Spleen (tissue), 11 donors: Measurements from ENCODE around the gene HCFC1. TPM values are rescaled to one million over a fixed set of nuclear protein-coding genes. Genes with fewer than 3 reads are reported as not detected.

ENCODE experiments used
- DNase-seq: peaks from one replicate; pipeline ENCODE4 v3.0.0-alpha.2; 2020
- H3K27ac ChIP-seq, 8 donors: fragments of 200-600 bp; sonication (generic) in 7 of 8; 1 replicate in 4 of 8; 2 replicates in 4 of 8; pipeline versions ENCODE4 v1.5.0 to v1.8.0; 2016 to 2021; ENCODE audit warnings: inconsistent platforms in 4 of 8, mild to moderate bottlenecking in 4 of 8, moderate library complexity in 1 of 8
- H3K27me3 ChIP-seq, 7 donors: fragments of 200-600 bp; sonication (generic) in 6 of 7; replicated peaks in 1 of 7; 1 replicate in 4 of 7; 2 replicates in 3 of 7; pipeline versions ENCODE4 v1.5.0 to v1.8.0; 2016 to 2021; ENCODE audit warnings: inconsistent platforms in 3 of 7, mild to moderate bottlenecking in 1 of 7
- H3K36me3 ChIP-seq, 6 donors: fragments of 200-600 bp; sonication (generic) in 5 of 6; 1 replicate in 4 of 6; 2 replicates in 2 of 6; pipeline versions ENCODE4 v1.5.0 to v1.8.0; 2016 to 2021; ENCODE audit warnings: inconsistent platforms in 2 of 6
- H3K4me1 ChIP-seq, 6 donors: fragments of 200-600 bp; sonication (generic) in 5 of 6; 1 replicate in 3 of 6; 2 replicates in 3 of 6; pipeline versions ENCODE4 v1.5.0 to v1.8.0; 2016 to 2021; ENCODE audit warnings: inconsistent platforms in 3 of 6
- H3K4me3 ChIP-seq, 8 donors: fragments of 200-600 bp; sonication (generic) in 7 of 8; 1 replicate in 4 of 8; 2 replicates in 4 of 8; pipeline versions ENCODE4 v1.5.0 to v1.8.0; 2016 to 2021; ENCODE audit warnings: inconsistent platforms in 4 of 8, mild to moderate bottlenecking in 4 of 8, moderate library complexity in 2 of 8
- H3K9me3 ChIP-seq, 8 donors: fragments of 200-600 bp; sonication (generic) in 7 of 8; 1 replicate in 4 of 8; 2 replicates in 4 of 8; pipeline versions ENCODE4 v1.5.0 to v1.8.0; 2016 to 2021; ENCODE audit warnings: inconsistent platforms in 4 of 8
- POLR2A ChIP-seq, 3 donors: fragments of 450-650 bp; IDR thresholded peaks; one replicate each; pipeline ENCODE4 v1.5.1; 2017; ENCODE audit warnings: antibody characterized with exemption in 3 of 3, mild to moderate bottlenecking in 1 of 3
- POLR2AphosphoS5 ChIP-seq, 3 donors: sonication (generic); formaldehyde crosslinking; IDR thresholded peaks; one replicate each; pipeline ENCODE4 v1.5.1; 2017; ENCODE audit warnings: antibody characterized with exemption in 3 of 3
- WGBS, 5 donors: extraction: QIAGEN DNeasy Blood & Tissue Kit in 3 of 5; methylation state at CpG; one replicate each; pipeline versions ENCODE4 v1.1.5 to v1.1.7; 2013 to 2018; 5-methylcytosine and 5-hydroxymethylcytosine counted together
- intact Hi-C: fragments of 100-400 bp; cut with DNase I; formaldehyde crosslinking; loops from one replicate; pipeline ENCODE4 v1.15.0; 2023; ENCODE audit warnings: low total_unique reads
- polyA plus RNA-seq, 3 donors: library from polyadenylated mRNA; stranded (reverse); fragments of 200-250 nt; gene quantifications; one replicate each; pipeline ENCODE4 v1.2.1, GENCODE V29; 2013
- total RNA-seq, 7 donors: library from RNA; depleted of rRNA in 3 of 7; stranded (reverse); fragments of >200 nt in 3 of 7; fragmentation: NEBNext Ultra II Directional in 4 of 7; extraction: Animal tissue kit (Norgen Biotek cat#: 25700) in 4 of 7; gene quantifications; one replicate each; pipeline versions ENCODE4 v1.1.0 to v1.2.1, GENCODE V29; 2016 to 2021
- TF ChIP-seq, protein P1 (sequence below), 11 experiments: fragments of 200-600 bp in 7 of 11; fragments of 450-650 bp in 4 of 11; sonication (generic) in 4 of 11; IDR thresholded peaks in 8 of 11; conservative IDR thresholded peaks in 3 of 11; 1 replicate in 7 of 11; 2 replicates in 4 of 11; pipeline versions ENCODE4 v1.4.0 to v1.8.0; 2016 to 2021; ENCODE audit warnings: antibody characterized with exemption in 11 of 11, inconsistent platforms in 4 of 11, mild to moderate bottlenecking in 1 of 11
- donor health status: healthy with polysubstance abuse.
- donor health status: DM: no; HTN: no; CAD: no; lungs with moderate emphysema.
- donor health status: DM: no; HTN: no; CAD: no.
- donor health status: Bipolar disorder and iron deficiency.
- donor health status: healthy.
- donor health status: DM: no; HTN: no; CAD: no.
- donor health status: DM: yes; HTN: yes; CAD: no.

Gene HCFC1
- total and polyA plus RNA-seq, 10 donors, result 9.5 to 86.5 (median 60.8) TPM

DNA sequence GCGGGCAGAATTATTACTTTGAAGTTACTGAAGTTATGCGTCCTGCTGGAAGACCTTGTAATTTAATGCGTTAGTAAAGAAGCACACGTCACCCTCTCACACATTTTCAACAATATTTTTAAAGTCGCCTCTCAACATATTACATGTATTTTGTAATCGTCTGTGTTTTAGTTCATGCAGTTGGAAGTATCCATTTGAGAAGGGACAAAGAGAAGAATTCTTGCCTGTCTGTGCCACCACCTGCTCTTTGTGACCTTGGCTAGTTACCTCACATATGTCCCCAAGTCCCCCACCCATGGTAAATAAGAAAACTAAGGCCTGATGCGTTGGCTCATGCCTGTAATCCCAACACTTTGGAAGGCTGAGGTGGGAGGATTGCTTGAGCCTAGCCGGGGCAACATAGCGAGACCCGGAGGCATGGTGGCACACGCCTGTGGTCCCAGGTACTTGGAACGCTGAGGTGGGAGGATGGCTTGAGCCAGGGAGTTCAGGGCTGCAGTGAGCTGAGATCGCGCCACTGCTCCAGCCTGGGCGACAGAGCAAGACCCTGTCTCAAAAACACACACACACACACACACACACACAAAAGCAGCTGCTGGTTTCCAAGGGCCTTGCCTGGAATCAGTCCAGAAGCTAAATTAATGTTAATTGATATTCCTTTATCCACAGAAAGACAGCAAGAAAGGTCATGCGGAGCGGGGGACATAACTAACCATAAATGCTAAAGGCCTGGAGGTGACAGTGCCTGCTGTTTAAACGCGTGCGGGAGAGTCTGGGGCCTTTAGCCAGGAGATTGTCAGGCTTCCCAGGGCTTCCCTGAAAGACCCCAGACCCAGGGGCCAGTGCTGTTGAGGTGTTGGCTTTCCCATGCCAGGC, 1.7 kb upstream of the HCFC1 start:
- intact Hi-C loops, result no loop called here
- Histone ChIP-seq H3K9me3 (no peaks in the 10 kb centered on the region), H3K27me3 (no peaks in the 10 kb centered on the region), H3K27ac (peak overlapping the region; percentile 98 to 100 (median 99)), H3K36me3 (no peaks in the 10 kb centered on the region), H3K4me1 (peaks cover 15 to 41% (median 37%) of the 10 kb centered on the region in 6 donors), H3K4me3 (peak overlapping the region; percentile 34 to 97 (median 74))
- TF ChIP-seq, protein P1, sequence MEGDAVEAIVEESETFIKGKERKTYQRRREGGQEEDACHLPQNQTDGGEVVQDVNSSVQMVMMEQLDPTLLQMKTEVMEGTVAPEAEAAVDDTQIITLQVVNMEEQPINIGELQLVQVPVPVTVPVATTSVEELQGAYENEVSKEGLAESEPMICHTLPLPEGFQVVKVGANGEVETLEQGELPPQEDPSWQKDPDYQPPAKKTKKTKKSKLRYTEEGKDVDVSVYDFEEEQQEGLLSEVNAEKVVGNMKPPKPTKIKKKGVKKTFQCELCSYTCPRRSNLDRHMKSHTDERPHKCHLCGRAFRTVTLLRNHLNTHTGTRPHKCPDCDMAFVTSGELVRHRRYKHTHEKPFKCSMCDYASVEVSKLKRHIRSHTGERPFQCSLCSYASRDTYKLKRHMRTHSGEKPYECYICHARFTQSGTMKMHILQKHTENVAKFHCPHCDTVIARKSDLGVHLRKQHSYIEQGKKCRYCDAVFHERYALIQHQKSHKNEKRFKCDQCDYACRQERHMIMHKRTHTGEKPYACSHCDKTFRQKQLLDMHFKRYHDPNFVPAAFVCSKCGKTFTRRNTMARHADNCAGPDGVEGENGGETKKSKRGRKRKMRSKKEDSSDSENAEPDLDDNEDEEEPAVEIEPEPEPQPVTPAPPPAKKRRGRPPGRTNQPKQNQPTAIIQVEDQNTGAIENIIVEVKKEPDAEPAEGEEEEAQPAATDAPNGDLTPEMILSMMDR (IDR thresholded peaks at IDR 0.05 in 8 of 11, conservative IDR thresholded peaks at IDR 0.05 in 3 of 11), result no peak
- TF ChIP-seq POLR2A (IDR thresholded peaks at IDR 0.05) (no peak), POLR2AphosphoS5 (IDR thresholded peaks at IDR 0.05) (no peak)
- 36 to 51% (median 39%) methylated on average over 12 to 20 of the region's 20 CpGs for WGBS, 5 donors
- peak; percentile 80 for DNase-seq

DNA sequence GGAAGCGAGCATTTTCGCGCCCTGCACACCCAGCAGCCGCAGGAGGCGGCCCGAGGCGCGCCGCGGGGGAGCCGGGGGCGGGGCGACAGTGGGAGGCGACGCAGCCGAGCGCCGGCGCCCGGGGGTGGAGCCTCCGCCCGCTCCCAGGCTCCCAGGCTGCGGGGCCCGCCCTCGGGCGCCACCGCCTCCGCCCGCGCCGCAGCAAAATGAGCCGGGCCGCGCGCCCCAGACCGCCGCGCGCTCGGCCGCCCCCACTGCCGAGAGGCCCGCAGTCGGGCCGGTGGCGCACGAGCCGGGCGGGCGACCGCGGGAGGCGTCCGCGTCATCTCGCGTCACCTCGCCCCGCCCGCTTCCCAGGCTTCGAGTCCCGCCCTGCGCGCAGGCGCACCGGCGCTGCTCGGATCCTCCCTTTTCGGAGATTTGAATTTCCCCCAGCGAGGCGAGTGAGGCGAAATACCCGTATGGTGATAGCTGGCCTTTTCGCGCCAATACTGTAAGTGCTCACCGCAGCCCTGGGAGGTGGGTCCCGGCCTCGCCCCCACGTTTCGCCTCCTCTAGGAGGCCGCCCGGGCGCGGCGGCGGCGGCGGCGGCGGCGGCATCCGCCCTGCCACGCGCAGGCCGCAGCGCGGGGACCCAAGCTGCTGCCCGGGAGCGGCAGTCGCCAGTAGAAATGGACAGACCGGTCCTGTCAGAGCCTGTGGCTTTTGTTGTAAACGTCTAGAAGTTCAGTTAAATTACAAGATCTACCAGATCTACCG, 929 bp upstream of the HCFC1 start, which contains the start of gene TMEM187:
Gene TMEM187, plus strand, starts transcription at position 387 of the 759 bp plus-strand sequence. CDS start 9,309 bp downstream, outside the sequence.
- Histone ChIP-seq H3K9me3 (no peaks in the 10 kb centered on the region), H3K4me3 (peak within 1 kb of the TSS; percentile 73 to 97 (median 79)), H3K27ac (peak within 1 kb of the TSS; percentile 98 to 100 (median 99)), H3K4me1 (peaks cover 20 to 49% (median 45%) of the 10 kb centered on the region in 6 donors), H3K27me3 (no peaks in the 10 kb centered on the region), H3K36me3 (no peaks in the 10 kb centered on the region)
- 0 to 8% (median 1%) methylated on average over 2 to 103 of the region's 103 CpGs for WGBS, 5 donors
- intact Hi-C loops, result no loop called here
- TF ChIP-seq POLR2AphosphoS5 (IDR thresholded peaks at IDR 0.05) (peak; percentile 63 to 75 (median 73)), POLR2A (IDR thresholded peaks at IDR 0.05) (no peak)
- TF ChIP-seq, protein P1 (IDR thresholded peaks at IDR 0.05 in 8 of 11, conservative IDR thresholded peaks at IDR 0.05 in 3 of 11), result no peak
- peak; percentile 95 for DNase-seq

DNA sequence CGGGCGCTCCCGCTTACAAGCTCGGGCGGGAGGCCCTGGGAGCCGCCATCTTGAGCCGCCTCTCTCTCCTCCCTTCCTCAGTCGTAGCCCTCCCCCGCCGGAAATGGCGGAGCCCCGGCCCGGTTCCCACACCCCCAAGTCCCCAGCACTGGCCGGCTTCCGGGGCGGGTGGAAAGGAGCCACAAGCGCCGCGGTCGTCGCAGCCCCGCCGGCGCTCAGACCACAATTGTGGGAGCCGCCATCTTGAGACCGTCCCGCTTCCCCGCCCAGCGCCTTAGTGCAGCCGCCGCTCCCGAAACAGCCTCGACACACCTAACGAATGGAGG, 531 bp downstream of the HCFC1 start:
- intact Hi-C loops, result no loop called here
- peak; percentile 45 to 88 (median 75) for TF ChIP-seq POLR2AphosphoS5 (IDR thresholded peaks at IDR 0.05)
- TF ChIP-seq, protein P1 (IDR thresholded peaks at IDR 0.05 in 8 of 11, conservative IDR thresholded peaks at IDR 0.05 in 3 of 11), result no peak
- WGBS, 5 donors, result 1 to 27% (median 3%) methylated on average over 12 to 34 of the region's 34 CpGs
- H3K27me3 ChIP-seq, result no peaks in the 10 kb centered on the region
- peak overlapping the region; percentile 73 to 97 (median 79) for H3K4me3 ChIP-seq
- no peaks in the 10 kb centered on the region for H3K36me3 ChIP-seq
- H3K4me1 ChIP-seq, result peaks cover 26 to 64% (median 59%) of the 10 kb centered on the region in 6 donors
- H3K27ac ChIP-seq, result peak overlapping the region; percentile 98 to 100 (median 99)
- DNase-seq, result peak; percentile 98
- H3K9me3 ChIP-seq, result no peaks in the 10 kb centered on the region
